LHCN-M2 (cell line): ENCODE data around the gene HSFX3. TPM values are rescaled to one million over a fixed set of nuclear protein-coding genes. Genes with fewer than 3 reads are reported as not detected.
"Not testable (repeated sequence)": the region's sequence is repeated elsewhere in the genome, so short reads cannot be mapped to it uniquely, and the experiment has no call there.

ENCODE experiments used
- DNase-seq: peaks from one replicate; pipeline ENCODE4 v3.0.0-alpha.2; 2012; ENCODE audit warnings: low read depth
- total RNA-seq: library from RNA; depleted of rRNA; stranded (reverse); fragments of >200 nt; gene quantifications from 2 replicates; pipeline ENCODE4 v1.2.3, GENCODE V29; 2014; rRNA removed

HSFX3 gene
- total RNA-seq, 1 experiment from 2014 or later, result not detected

- no peak for DNase-seq
Measured at GRCh38 chrX:149517308-149517707, 32.4 kb downstream of the HSFX3 start.

DNA sequence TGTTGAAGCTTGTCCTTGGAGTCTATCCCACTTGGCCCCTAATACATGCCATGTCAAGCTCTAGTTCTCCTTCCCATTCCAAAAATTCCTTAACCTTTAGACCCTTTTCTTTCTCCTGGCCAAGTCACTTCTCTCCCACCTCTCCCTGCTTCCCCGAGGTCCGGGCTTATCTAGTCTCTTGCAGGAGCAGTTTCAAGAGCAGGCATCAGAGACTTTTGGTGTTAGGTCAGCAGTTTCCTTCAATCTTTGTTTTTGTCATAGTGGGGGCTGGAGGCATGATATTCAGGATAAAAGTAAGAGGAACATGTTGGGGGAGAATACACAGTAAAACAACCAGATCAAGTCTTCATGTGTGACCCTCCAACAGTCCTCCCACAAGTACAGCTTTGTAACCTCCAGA is 33.1 kb downstream of the HSFX3 start:
- no peak for DNase-seq

DNA sequence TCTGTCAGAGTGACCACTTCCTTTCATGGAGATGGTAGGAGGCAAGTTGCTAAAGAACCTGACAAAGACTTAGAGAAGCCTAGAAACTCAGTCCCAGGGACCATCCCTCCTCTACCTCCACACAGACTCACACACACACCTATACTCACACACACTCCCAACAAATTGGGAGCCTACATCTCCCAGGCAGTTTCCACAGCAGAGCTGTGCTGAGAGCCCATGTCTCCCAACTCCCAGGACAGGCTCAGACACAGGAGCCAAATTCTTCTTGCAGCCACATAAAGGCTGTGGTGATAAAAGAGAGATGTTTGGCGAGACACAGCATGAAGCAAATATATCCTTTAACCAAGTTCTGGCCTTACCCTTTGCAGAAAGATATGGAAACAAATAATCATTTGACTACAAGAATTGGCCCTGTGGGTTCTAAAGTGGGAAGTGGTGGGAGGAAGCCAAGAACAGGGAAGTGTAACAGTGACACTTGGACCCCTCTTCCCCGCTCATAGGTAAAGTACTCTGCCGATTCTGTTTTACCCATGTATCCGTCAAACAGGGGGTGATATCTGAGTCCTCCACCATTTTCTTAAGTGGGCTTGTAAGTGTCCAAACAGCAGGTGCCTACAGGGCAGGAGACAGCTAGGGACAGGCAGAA is 33.6 kb downstream of the HSFX3 start:
- no peak for DNase-seq

DNA sequence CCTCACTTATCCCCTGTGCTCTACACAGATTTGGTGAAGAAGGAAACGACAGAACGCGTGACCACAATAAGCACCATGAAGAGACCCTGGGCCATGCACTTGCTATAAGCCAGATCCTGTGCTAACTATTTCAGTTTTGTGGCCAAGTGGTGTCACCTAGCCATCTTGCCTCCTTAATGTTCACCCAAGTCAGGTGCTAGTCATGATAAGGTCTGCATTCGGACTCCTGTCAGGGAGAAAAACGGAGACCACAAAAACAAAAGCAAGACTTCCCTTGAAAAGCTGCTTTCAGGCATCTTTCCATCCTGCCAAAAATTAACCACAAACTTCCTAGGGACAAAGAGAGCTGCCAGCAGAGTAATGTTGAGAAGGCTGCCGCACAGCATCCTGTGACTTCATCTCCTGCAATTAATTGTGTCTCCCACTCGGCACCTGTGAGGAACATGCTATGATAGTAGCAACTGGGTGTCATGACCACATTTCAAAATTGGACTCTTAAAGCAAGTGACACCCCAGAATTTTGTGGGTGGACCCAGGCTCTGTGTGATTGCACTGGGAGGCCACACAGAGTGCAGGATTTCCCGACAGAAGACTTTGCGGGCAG is 35.8 kb downstream of the HSFX3 start:
- DNase-seq, result peak; percentile 44

DNA sequence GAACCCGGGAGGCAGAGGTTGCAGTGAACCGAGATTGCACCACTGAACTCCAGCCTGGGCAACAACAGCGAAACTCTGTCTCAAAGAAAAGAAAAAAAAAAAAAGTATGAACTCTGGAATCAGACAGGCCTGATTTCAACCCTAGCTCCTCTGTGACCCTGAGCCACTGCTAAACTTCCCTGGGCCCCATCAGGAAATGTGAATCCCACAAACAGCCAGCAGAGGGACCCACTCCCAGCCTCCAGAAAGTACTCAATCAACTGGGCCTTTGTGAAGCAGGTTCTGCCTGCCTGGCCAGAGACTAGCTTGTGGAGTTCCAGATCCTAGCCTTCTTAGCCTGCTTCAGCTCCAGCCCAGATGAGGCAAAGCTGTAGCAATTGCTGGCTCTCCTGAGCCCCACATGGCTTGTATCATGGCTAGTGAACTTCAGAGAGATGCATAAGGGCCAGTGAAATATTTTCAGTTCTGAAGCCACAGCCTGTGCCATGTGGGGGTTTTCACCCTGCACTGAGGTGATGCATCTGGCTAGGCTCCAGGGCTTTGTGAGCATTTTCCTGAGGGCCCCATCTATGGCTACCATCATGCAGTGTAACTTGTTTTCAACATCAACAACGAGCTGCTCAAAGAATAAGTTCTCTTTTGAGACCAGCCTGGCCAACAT is 37.4 kb downstream of the HSFX3 start:
- peak; percentile 21 for DNase-seq

DNA sequence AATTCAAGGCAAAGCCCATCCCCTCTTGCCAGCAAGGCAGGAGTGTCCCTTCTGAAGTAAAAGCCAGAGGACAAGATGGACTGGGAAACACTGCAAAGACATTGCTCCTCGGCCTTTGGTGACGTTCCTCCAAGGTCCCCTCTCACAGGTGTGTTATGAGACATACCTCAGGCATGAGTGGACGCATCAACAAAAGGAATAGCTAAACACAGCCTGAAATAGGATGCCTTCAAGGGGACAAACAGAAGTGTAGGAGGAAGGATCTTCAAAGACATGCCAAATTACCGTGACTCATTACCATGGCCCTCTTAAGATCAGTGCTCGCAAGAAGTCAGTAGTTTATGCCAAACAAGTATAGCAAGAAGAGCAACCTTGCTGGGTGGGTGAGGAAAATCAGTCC is 38.6 kb downstream of the HSFX3 start:
- DNase-seq, result no peak

GRCh38 chrX:149510386-149510785 is 39.3 kb downstream of the HSFX3 start:
- DNase-seq, result peak; percentile 40

DNA sequence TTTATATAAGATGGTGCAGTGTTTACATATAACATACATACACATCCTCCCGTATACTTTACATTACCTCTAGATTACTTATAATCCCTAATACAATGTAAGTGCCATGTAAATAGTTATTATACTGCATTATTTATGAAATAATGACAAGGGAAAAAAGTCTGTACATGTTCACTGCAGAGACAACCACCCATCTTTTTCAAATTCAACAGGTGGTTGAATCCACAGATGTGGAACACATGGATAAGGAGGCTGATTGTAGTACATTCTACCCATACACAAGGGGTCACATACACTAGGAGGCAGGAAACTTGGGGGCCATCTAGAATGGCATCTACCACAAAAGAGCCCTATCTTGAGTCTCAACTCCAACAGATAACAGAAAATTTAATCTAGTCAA is 41.3 kb downstream of the HSFX3 start:
- DNase-seq, result no peak

GRCh38 chrX:149506349-149506748 is 43.4 kb downstream of the HSFX3 start:
- no peak for DNase-seq

DNA sequence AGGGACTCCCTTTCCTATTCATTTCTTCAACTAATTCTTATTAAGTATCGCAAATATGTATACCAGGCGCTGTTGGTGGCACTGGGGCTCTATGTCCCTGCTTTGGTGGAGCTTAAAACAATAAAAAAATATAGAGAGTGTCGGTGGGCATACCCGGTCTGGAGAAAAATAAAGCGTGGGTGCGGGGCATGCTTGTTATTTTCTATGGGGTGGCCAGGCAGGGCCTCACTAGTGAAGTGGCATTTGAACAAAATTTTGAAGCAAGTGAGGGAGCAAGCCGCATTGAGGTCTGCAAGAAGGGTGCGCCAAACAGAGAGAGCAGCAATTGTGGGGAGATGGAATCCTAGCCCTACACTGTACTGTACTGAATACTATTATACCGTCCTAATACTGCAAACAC is 44.1 kb downstream of the HSFX3 start:
- DNase-seq, result no peak

- peak; percentile 78 for DNase-seq
Measured at GRCh38 chrX:149504915-149505651, 44.6 kb downstream of the HSFX3 start, which contains the start of gene IDS. IDS (minus strand) TSS chrX:149505306; CDS start chrX:149505137, 169 bp downstream.

DNA sequence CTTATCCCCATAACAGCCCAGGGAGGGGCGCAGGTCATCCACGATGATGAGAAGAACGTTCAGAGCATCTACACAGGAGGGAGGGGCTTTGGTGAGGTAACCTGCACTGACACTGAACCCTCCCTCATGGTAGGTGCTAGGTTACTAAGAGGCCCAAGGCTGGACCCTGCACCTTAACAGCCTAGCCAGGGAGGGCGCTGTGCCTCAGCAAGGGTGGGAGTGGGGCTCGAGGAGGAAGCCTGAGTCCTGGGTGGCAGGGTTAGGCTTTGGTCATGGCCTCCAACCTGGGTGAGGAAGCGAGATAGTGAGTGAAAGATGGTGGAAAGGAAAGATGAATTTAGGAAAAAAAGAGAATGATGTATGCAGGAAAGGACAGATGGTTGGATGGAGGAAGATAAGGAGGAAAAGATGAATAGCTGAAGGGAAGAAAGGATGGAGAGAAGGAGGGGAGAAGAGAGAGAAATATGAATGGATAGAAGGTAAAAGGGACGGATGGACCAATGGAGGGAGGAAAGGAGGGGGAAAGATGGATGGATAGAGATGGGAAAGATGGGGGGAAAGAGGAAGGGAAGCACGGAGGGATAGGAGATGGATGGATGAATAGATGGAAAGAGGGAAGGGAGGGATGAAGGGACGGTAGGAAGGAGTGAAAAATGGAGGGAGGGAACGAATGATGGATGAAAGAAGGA is 45.4 kb downstream of the HSFX3 start:
- DNase-seq, result peak; percentile 24

DNA sequence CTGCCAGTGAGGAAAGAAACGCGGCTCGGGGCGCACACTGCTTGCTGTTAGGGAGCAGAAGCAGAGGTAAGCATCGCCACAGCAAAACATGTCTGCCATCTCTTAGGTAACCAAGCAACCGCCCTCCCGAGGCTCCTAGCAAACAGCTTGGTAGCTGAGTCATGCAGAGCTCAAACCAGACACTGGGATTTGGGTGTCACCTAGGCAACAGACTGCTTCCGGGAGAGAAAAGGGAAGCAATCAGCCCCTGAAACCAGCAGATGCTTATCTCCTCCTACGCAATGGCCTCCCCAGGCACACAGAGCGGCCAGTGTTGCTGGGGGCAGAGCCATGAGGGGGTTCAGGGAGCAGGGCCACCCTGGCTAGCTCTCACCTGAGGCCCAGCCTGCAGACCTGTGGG is 46.3 kb downstream of the HSFX3 start:
- peak; percentile 63 for DNase-seq

DNA sequence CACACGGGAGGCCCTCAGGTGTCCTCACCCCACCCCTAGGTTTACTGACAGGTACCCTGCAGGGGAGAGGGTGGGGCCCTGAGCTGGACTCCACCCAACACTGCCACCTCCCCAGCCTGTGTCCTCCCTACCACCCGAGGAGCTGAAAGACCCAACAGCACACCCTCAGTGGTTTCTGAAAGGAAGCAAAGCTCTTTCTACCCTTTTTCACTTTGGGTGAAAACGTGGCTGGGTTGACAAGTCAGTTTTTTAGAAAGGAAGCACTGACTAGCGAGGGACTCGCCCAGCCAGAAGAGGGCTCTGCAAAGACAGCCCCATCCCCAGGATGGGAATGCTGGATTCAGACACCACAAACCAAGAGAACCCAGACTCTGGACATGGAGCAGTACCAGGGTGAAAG is 46.8 kb downstream of the HSFX3 start:
- not testable (repeated sequence) for DNase-seq

GRCh38 chrX:149499766-149500165 is 50.0 kb downstream of the HSFX3 start:
- no peak for DNase-seq

DNA sequence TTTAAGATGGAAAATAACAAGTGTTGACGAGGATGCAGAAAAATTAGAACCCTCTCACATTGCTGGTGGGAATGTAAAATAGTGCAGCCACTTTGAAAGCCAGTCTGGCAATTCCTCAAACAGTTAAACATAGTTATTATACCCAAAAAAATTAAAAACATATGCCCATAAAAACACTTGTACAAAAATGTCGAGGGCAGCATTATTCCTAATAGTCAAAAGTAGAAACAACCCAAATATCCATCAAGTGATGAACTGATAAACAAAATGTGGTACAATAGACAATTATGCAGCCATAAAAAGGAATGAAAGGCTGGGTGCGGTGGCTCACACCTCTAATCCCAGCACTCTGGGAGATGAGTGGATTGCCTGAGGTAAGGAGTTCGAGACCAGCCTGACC is 51.0 kb downstream of the HSFX3 start:
- DNase-seq, result no peak

Other genes with a start within 250 kb of the HSFX3 start
- gene IDS, start 44.6 kb downstream of the HSFX3 start, total RNA-seq, result 54.4 and 60.5 TPM in 2 replicates
- gene EOLA1, start 8.9 kb downstream of the HSFX3 start, total RNA-seq, result 8.7 and 19.0 TPM in 2 replicates
- not detected in 2 replicates for gene MAGEA9B, start 37.5 kb upstream of the HSFX3 start, total RNA-seq
- gene HSFX2, start 45.4 kb upstream of the HSFX3 start, total RNA-seq, result not detected in 2 replicates
- gene TMEM185A, start 81.9 kb upstream of the HSFX3 start, total RNA-seq, result 10.4 and 11.0 TPM in 2 replicates
- gene MAGEA11, start 162.1 kb upstream of the HSFX3 start, total RNA-seq, result not detected in 2 replicates
- gene HSFX1, start 224.1 kb upstream of the HSFX3 start, total RNA-seq, result 0.29 TPM in 1 of 2 replicates, not detected in the other
- gene MAGEA9, start 232.0 kb upstream of the HSFX3 start, total RNA-seq, result not detected in 2 replicates